Thyroid gland (tissue), 4 donors: ENCODE data around the gene CBL.

Source experiments
- POLR2A ChIP-seq, 2 donors: fragments of 450-650 bp; IDR thresholded peaks; one replicate each; pipeline ENCODE4 v1.6.1; 2017; ENCODE audit warnings: antibody characterized with exemption in 2 of 2, mild to moderate bottlenecking in 2 of 2, moderate library complexity in 1 of 2
- TF ChIP-seq, protein P1 (sequence below), 6 experiments: fragments of 200-600 bp in 3 of 6; fragments of 450-650 bp in 3 of 6; sonication (generic) in 3 of 6; IDR thresholded peaks; one replicate each; pipeline ENCODE4 v1.5.1; 2016 to 2019; ENCODE audit warnings: antibody characterized with exemption in 6 of 6, mild to moderate bottlenecking in 2 of 6, inconsistent platforms in 1 of 6, moderate library complexity in 1 of 6

DNA sequence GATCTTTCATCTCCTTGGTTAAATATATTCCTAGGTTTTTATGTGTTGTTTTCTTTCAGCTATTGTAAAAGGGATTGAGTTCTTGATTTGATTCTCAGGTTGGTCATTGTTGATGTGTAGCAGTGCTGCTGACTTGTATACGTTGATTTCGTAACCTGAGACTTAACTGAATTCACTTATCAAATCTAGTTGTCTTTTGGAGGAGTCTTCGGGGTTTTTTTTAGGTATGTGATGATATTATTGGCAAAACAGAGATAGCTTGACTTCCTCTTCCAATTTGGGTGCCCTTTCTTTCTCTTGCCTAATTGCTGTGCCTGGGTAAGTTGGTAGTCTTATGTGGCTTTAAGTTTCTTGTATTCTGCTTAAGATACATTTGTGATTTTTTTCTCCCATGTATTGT is 52.8 kb downstream of the CBL start:
- TF ChIP-seq POLR2A (IDR thresholded peaks at IDR 0.05) = no peak
- TF ChIP-seq, protein P1, sequence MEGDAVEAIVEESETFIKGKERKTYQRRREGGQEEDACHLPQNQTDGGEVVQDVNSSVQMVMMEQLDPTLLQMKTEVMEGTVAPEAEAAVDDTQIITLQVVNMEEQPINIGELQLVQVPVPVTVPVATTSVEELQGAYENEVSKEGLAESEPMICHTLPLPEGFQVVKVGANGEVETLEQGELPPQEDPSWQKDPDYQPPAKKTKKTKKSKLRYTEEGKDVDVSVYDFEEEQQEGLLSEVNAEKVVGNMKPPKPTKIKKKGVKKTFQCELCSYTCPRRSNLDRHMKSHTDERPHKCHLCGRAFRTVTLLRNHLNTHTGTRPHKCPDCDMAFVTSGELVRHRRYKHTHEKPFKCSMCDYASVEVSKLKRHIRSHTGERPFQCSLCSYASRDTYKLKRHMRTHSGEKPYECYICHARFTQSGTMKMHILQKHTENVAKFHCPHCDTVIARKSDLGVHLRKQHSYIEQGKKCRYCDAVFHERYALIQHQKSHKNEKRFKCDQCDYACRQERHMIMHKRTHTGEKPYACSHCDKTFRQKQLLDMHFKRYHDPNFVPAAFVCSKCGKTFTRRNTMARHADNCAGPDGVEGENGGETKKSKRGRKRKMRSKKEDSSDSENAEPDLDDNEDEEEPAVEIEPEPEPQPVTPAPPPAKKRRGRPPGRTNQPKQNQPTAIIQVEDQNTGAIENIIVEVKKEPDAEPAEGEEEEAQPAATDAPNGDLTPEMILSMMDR (IDR thresholded peaks at IDR 0.05) = no peak
